IMR-90 (cell line): Measurements from ENCODE around the gene TUB. TPM values are rescaled to one million over a fixed set of nuclear protein-coding genes. Genes with fewer than 3 reads are reported as not detected.

Experiments
- ATAC-seq: fragments of 200-7000 bp; cut with Tn5 transposase; 2 replicates; pipeline ENCODE4 v1.9.1; 2020; ENCODE audit warnings: low read depth, mild to moderate bottlenecking, moderate library complexity
- BruUV-seq: library from RNA; stranded (reverse); fragments of 400-500 nt; replicated peaks from 2 replicates; lab custom pipeline; 2021; lab: Mats Ljungman, UMichigan
- CTCF ChIA-PET: fragments of 300-600 bp; formaldehyde crosslinking; extraction: SDS; loops from one replicate; lab custom pipeline; 2021; ENCODE audit warnings: antibody characterized with exemption; lab: Yijun Ruan, JAX
- POLR2A ChIA-PET: fragments of 300-600 bp; sonication (Branson Sonifier 250); formaldehyde crosslinking; loops from one replicate; lab custom pipeline; 2022; ENCODE audit warnings: antibody characterized with exemption; ENCODE audit not compliant: unreplicated experiment; lab: Charles Lee
- DNase-seq: peaks from one replicate; pipeline ENCODE4 v3.0.0; 2013
- H2AFZ ChIP-seq: replicated peaks from 2 replicates; pipeline ENCODE3; 2013; ENCODE audit warnings: low read length, mild to moderate bottlenecking; ENCODE audit not compliant: poor library complexity
- H2AK5ac ChIP-seq: 2 replicates; pipeline ENCODE4 v1.6.1; 2013; ENCODE audit warnings: low read depth, low read length, inconsistent platforms
- H2AK9ac ChIP-seq: replicated peaks from 2 replicates; pipeline ENCODE3; 2013; ENCODE audit warnings: mild to moderate bottlenecking, low read depth, low read length, moderate library complexity; ENCODE audit not compliant: poor library complexity
- H2BK120ac ChIP-seq: 2 replicates; pipeline ENCODE4 v1.6.1; 2013; ENCODE audit warnings: low read depth, low read length, inconsistent platforms
- H2BK15ac ChIP-seq: 3 replicates; pipeline ENCODE4 v1.6.1; 2013; ENCODE audit warnings: low read depth, low read length, inconsistent platforms
- H2BK20ac ChIP-seq: 2 replicates; pipeline ENCODE4 v1.6.1; 2013; ENCODE audit warnings: low read depth, mild to moderate bottlenecking, inconsistent platforms, low read length, moderate library complexity
- H2BK5ac ChIP-seq: 2 replicates; pipeline ENCODE4 v1.6.1; 2013; ENCODE audit warnings: mild to moderate bottlenecking, low read depth, low read length, inconsistent platforms; ENCODE audit not compliant: poor library complexity, severe bottlenecking
- H3K14ac ChIP-seq: replicated peaks from 2 replicates; pipeline ENCODE4 v1.6.1; 2013; ENCODE audit warnings: low read depth, low read length, inconsistent platforms
- H3K18ac ChIP-seq: 2 replicates; pipeline ENCODE4 v1.6.1; 2013; ENCODE audit warnings: low read depth, low read length, control low read depth
- H3K23ac ChIP-seq: 2 replicates; pipeline ENCODE4 v1.6.1; 2013; ENCODE audit warnings: low read depth, low read length, inconsistent platforms
- H3K27ac ChIP-seq: 2 replicates; pipeline ENCODE4 v1.5.1; 2013; ENCODE audit warnings: mild to moderate bottlenecking, control low read depth, low read length; ENCODE audit not compliant: insufficient read depth
- H3K27me3 ChIP-seq: 2 replicates; pipeline ENCODE4 v1.6.1; 2013; ENCODE audit warnings: low read length; ENCODE audit not compliant: control insufficient read depth, insufficient read depth
- H3K36me3 ChIP-seq: 2 replicates; pipeline ENCODE4 v1.6.1; 2013; ENCODE audit warnings: low read length, mixed read lengths; ENCODE audit not compliant: control insufficient read depth, insufficient read depth
- H3K4ac ChIP-seq: 2 replicates; pipeline ENCODE4 v1.6.1; 2013; ENCODE audit warnings: low read depth, low read length, inconsistent platforms
- H3K4me1 ChIP-seq: 2 replicates; pipeline ENCODE4 v1.6.1; 2013; ENCODE audit warnings: low read length, mixed read lengths; ENCODE audit not compliant: control insufficient read depth, insufficient read depth
- H3K4me2 ChIP-seq: 2 replicates; pipeline ENCODE4 v1.6.1; 2013; ENCODE audit warnings: low read depth, mild to moderate bottlenecking, control low read depth, low read length, moderate library complexity
- H3K4me3 ChIP-seq: 2 replicates; pipeline ENCODE4 v1.5.1; 2013; ENCODE audit warnings: low read depth, mild to moderate bottlenecking, control low read depth, low read length, moderate library complexity; ENCODE audit not compliant: insufficient read depth
- H3K56ac ChIP-seq: 2 replicates; pipeline ENCODE4 v1.6.1; 2013; ENCODE audit warnings: low read length, inconsistent platforms; ENCODE audit not compliant: insufficient read depth; ENCODE audit errors: extremely low read depth
- H3K79me1 ChIP-seq, 2 experiments: 2 replicates each; pipeline ENCODE4 v1.6.1; 2013; ENCODE audit warnings: low read length in 2 of 2, inconsistent platforms in 1 of 2, low read depth in 1 of 2
- H3K9ac ChIP-seq: 2 replicates; pipeline ENCODE4 v1.6.1; 2013; ENCODE audit warnings: low read depth, low read length, control low read depth
- H3K9me1 ChIP-seq: 2 replicates; pipeline ENCODE4 v1.6.1; 2013; ENCODE audit warnings: low read length, inconsistent platforms; ENCODE audit not compliant: insufficient read depth
- H3K9me3 ChIP-seq: 2 replicates; pipeline ENCODE4 v1.6.1; 2013; ENCODE audit warnings: low read length; ENCODE audit not compliant: control insufficient read depth, insufficient read depth
- H4K20me1 ChIP-seq: 2 replicates; pipeline ENCODE4 v1.6.1; 2013; ENCODE audit warnings: low read length, inconsistent platforms; ENCODE audit not compliant: insufficient read depth
- H4K5ac ChIP-seq: 2 replicates; pipeline ENCODE4 v1.6.1; 2013; ENCODE audit warnings: mild to moderate bottlenecking, low read depth, low read length, control low read depth
- H4K8ac ChIP-seq, 2 experiments: 2 replicates each; pipeline ENCODE4 v1.6.1; 2013; ENCODE audit warnings: low read depth in 2 of 2, low read length in 2 of 2, control low read depth in 1 of 2, inconsistent platforms in 1 of 2
- H4K91ac ChIP-seq: 2 replicates; pipeline ENCODE4 v1.6.1; 2013; ENCODE audit warnings: low read depth, low read length, inconsistent platforms; ENCODE audit not compliant: insufficient read depth
- BHLHE40 ChIP-seq: fragments of 150-350 bp; IDR thresholded peaks from 2 replicates; pipeline ENCODE4 v1.6.1; 2016; ENCODE audit warnings: mild to moderate bottlenecking, low read depth, low read length
- CEBPB ChIP-seq: IDR thresholded peaks from 2 replicates; pipeline ENCODE4 v1.6.1; 2012; ENCODE audit warnings: low read depth, low read length, improper control_type of control experiment
- CHD1 ChIP-seq: IDR thresholded peaks from 2 replicates; pipeline ENCODE4 v1.6.1; 2012; ENCODE audit warnings: low read depth, low read length, improper control_type of control experiment
- CTCF ChIP-seq: conservative IDR thresholded peaks from 2 replicates; pipeline ENCODE4 v1.5.1; 2012; ENCODE audit warnings: mild to moderate bottlenecking, low read depth, low read length, improper control_type of control experiment
- ELK1 ChIP-seq: fragments of 150-350 bp; IDR thresholded peaks from 2 replicates; pipeline ENCODE4 v1.6.1; 2016; ENCODE audit warnings: low read depth, mild to moderate bottlenecking, low read length, moderate library complexity, borderline replicate concordance
- FOS ChIP-seq: fragments of 150-350 bp; IDR thresholded peaks from 2 replicates; pipeline ENCODE4 v1.6.1; 2016; ENCODE audit warnings: low read depth, low read length
- MAFK ChIP-seq: IDR thresholded peaks from 2 replicates; pipeline ENCODE4 v1.6.1; 2012; ENCODE audit warnings: low read depth, low read length, improper control_type of control experiment
- MAZ ChIP-seq: IDR thresholded peaks from 2 replicates; pipeline ENCODE4 v1.6.1; 2012; ENCODE audit warnings: low read depth, mild to moderate bottlenecking, low read length, improper control_type of control experiment, moderate library complexity, borderline replicate concordance
- MXI1 ChIP-seq: IDR thresholded peaks from 2 replicates; pipeline ENCODE4 v1.6.1; 2012; ENCODE audit warnings: low read depth, mild to moderate bottlenecking, low read length, moderate library complexity, borderline replicate concordance
- NFE2L2 ChIP-seq: fragments of 150-350 bp; IDR thresholded peaks from 2 replicates; pipeline ENCODE4 v1.6.1; 2016; ENCODE audit warnings: low read depth, mild to moderate bottlenecking, low read length
- RAD21 ChIP-seq: IDR thresholded peaks from 2 replicates; pipeline ENCODE4 v1.6.1; 2012; ENCODE audit warnings: low read length, improper control_type of control experiment
- RCOR1 ChIP-seq: IDR thresholded peaks from 2 replicates; pipeline ENCODE4 v1.6.1; 2012; ENCODE audit warnings: mild to moderate bottlenecking, low read length, improper control_type of control experiment; ENCODE audit not compliant: insufficient replicate concordance
- RFX5 ChIP-seq: IDR thresholded peaks from 2 replicates; pipeline ENCODE4 v1.8.0; 2012; ENCODE audit warnings: low read depth, mild to moderate bottlenecking, low read length, moderate library complexity
- SMC3 ChIP-seq: fragments of 150-350 bp; IDR thresholded peaks from 2 replicates; pipeline ENCODE4 v1.6.1; 2016; ENCODE audit warnings: low read depth, mild to moderate bottlenecking, antibody characterized with exemption, low read length, moderate library complexity
- USF2 ChIP-seq: fragments of 150-350 bp; IDR thresholded peaks from 2 replicates; pipeline ENCODE4 v1.6.1; 2017; ENCODE audit warnings: mild to moderate bottlenecking, antibody characterized with exemption, low read length, low read depth
- dilution Hi-C: fragments of 300-500 bp; cut with HindIII; formaldehyde crosslinking; loops from one replicate; pipeline ENCODE4 v1.14.3; 2018; ENCODE audit warnings: low sequenced_read_pairs; ENCODE audit not compliant: unreplicated experiment
- in situ Hi-C: fragments of 300-500 bp; cut with MboI; formaldehyde crosslinking; loops from 3 replicates; pipeline ENCODE4 v1.14.3; 2019; ENCODE audit warnings: low sequenced_read_pairs, inconsistent platforms, mixed read lengths
- intact Hi-C: fragments of 100-400 bp; cut with micrococcal nuclease; formaldehyde crosslinking; loops from 2 replicates; pipeline ENCODE4 v1.10.0; 2022
- polyA plus RNA-seq, 3 experiments: library from polyadenylated mRNA; depleted of rRNA; stranded (reverse); fragments of >200 nt; gene quantifications; 2 replicates each; pipeline ENCODE4 v1.2.3, GENCODE V29; 2012; ENCODE audit warnings: low replicate concordance in 1 of 3
- total RNA-seq: library from RNA; depleted of rRNA; stranded (reverse); fragments of >200 nt; gene quantifications from 2 replicates; pipeline ENCODE4 v1.2.3, GENCODE V29; 2012

TUB gene
- total and polyA plus RNA-seq, 2 of the 4 experiments (the other 2 are of a cell fraction), result 11.8 to 12.9 TPM

- Histone ChIP-seq H2AFZ (no peak overlapping the region), H4K20me1 (no peaks in the 10 kb centered on the region), H3K9me3 (no peaks in the 10 kb centered on the region), H2AK9ac (no peak overlapping the region), H3K4me2 (no peak overlapping the region), H2BK15ac (no peak overlapping the region), H3K27ac (no peak overlapping the region), H3K9me1 (peaks cover 5% of the 10 kb centered on the region; the same call in 1 of the 2 replicates), H3K36me3 (peaks cover 2% of the 10 kb centered on the region; the same call in 1 of the 2 replicates), H3K9ac (no peak overlapping the region), H3K18ac (no peak overlapping the region), H3K14ac (no peak overlapping the region), H3K27me3 (no peaks in the 10 kb centered on the region), H3K23ac (no peak overlapping the region), H3K4me3 (no peak overlapping the region), H4K8ac (no peak overlapping the region), H2BK5ac (no peak overlapping the region), H3K56ac (no peak overlapping the region), H3K4ac (no peak overlapping the region), H3K79me1 (no peaks in the 10 kb centered on the region), H4K91ac (no peak overlapping the region), H4K5ac (no peak overlapping the region), H2AK5ac (no peak overlapping the region), H3K4me1 (peaks cover 6% of the 10 kb centered on the region), H2BK120ac (no peak overlapping the region), H2BK20ac (no peak overlapping the region)
- DNase-seq (no peak), ATAC-seq (no peak)
- intact Hi-C loops, result no loop called here
- POLR2A ChIA-PET, result no interaction called here
- BruUV-seq, result no TSS peak
- TF ChIP-seq SMC3 (no peak), CEBPB (no peak), RCOR1 (no peak), CTCF (no peak), MAZ (no peak), RFX5 (no peak), ELK1 (no peak), NFE2L2 (no peak), BHLHE40 (no peak), RAD21 (no peak), MAFK (no peak), MXI1 (no peak), FOS (no peak), USF2 (no peak), CHD1 (no peak)
- dilution Hi-C loops, result no loop called here
- in situ Hi-C loops, result no loop called here
- CTCF ChIA-PET, result no interaction called here
Observed at GRCh38 chr11:8109675-8110074, 28.7 kb downstream of the TUB start.
